Measurements from ENCODE around the gene TELO2. TPM values are rescaled to one million over a fixed set of nuclear protein-coding genes. Genes with fewer than 3 reads are reported as not detected.

The TELO2 gene
- total RNA-seq, 1 donor from 2014 or later: 87.5 TPM

DNA sequence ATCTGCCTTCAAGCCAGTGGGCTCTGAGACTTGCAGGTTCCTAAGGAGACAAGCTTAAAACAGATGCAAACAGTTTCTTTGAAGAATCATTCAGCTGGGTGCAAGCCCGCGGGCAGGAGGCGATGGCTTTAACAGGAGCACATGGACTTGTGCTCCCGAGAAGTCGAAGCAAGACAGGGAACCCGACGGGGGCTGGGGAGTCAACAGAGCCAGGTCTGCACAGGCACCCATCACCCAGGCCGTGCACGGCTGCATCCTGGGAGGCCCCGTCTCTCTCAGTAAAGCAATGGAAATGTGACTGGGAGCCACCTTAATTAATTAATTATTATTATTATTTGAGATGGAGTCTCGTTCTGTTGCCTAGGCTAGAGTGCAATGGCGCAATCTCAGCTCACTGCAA lies 4.1 kb upstream of the TELO2 start:
- Mint-ChIP-seq H3K36me3 (ENCODE audit: low read depth) (no peaks in the 10 kb centered on the region), H3K9me3 (no peaks in the 10 kb centered on the region), H3K4me3 (no peak overlapping the region), H3K27me3 (ENCODE audit: low read depth) (peaks cover 6% of the 10 kb centered on the region), H3K4me1 (peaks cover 10% of the 10 kb centered on the region), H3K27ac (ENCODE audit: unreplicated experiment) (no peak overlapping the region)
- TF ChIP-seq, protein P1, sequence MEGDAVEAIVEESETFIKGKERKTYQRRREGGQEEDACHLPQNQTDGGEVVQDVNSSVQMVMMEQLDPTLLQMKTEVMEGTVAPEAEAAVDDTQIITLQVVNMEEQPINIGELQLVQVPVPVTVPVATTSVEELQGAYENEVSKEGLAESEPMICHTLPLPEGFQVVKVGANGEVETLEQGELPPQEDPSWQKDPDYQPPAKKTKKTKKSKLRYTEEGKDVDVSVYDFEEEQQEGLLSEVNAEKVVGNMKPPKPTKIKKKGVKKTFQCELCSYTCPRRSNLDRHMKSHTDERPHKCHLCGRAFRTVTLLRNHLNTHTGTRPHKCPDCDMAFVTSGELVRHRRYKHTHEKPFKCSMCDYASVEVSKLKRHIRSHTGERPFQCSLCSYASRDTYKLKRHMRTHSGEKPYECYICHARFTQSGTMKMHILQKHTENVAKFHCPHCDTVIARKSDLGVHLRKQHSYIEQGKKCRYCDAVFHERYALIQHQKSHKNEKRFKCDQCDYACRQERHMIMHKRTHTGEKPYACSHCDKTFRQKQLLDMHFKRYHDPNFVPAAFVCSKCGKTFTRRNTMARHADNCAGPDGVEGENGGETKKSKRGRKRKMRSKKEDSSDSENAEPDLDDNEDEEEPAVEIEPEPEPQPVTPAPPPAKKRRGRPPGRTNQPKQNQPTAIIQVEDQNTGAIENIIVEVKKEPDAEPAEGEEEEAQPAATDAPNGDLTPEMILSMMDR (conservative IDR thresholded peaks at IDR 0.05): no peak
- DNase-seq (ENCODE audit: low read depth, low spot score): no peak

DNA sequence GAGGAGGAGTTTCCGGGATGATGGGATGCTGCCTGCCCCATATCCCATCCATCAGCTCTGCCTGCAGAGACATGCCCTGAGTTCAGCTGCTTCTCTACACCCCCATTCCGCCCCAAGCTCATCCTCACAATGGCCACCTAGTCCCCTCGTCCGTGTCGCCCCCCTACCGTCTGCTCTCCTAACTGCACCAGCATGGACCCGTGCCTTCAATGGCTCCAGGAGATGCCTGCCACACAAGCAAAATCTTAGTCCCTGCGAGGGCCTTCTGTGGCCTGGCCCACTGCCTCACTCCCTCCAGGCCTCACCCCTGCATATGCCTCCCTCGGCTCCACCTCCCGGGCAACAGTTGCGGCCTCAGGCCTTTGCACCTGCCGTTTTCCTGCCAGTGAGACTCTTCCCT lies 1.8 kb upstream of the TELO2 start:
- no peaks in the 10 kb centered on the region for H3K36me3 Mint-ChIP-seq (ENCODE audit: low read depth)
- H3K9me3 Mint-ChIP-seq: no peaks in the 10 kb centered on the region
- H3K27me3 Mint-ChIP-seq (ENCODE audit: low read depth): no peaks in the 10 kb centered on the region
- peaks cover 16% of the 10 kb centered on the region for H3K4me1 Mint-ChIP-seq
- H3K27ac Mint-ChIP-seq (ENCODE audit: unreplicated experiment): no peak overlapping the region
- TF ChIP-seq, protein P1 (conservative IDR thresholded peaks at IDR 0.05): no peak
- H3K4me3 Mint-ChIP-seq: peak overlapping the region; percentile 34
- no peak for DNase-seq (ENCODE audit: low read depth, low spot score)

DNA sequence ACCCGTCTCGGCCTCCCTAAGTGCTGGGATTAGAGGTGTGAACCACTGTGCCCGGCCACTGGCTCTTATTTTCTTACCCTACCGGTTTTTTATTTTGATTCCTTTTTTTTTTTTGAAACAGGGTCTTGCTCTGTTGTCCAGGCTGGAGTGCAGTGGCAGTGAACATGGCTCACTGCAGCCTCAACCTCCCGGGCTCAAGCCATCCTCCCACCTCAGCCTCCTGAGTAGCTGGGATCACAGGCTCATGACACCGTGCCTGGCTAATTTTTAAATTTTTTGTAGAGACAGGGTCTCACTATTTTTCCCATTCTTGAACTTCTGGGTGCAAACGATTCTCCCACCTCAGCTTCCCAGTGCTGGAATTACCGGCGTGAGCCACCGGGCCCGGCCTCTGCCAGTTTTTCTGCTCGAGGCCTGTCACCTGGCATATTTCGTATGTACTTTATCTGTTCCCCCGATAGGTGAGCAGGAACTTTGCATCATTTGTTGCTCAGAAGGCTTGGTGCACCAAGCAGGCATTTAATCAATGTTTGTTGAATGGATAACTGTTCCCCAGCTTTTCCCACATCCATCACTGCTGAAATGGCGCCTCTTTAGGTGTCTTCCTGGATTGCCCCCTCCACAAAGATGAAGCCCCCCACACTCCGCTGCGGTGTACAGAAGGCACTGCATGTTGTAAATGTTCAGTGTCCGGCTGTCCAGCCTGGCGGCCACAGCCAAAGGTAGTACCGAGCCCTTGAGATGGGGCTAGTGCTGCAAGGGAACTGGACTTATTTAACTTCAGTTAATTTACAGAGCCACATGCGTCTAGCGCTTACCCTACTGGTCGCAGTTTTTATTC lies 858 bp upstream of the TELO2 start:
- H3K4me3 Mint-ChIP-seq: peak overlapping the region; percentile 97
- H3K9me3 Mint-ChIP-seq: no peaks in the 10 kb centered on the region
- TF ChIP-seq, protein P1 (conservative IDR thresholded peaks at IDR 0.05): no peak
- H3K36me3 Mint-ChIP-seq (ENCODE audit: low read depth): no peaks in the 10 kb centered on the region
- peak overlapping the region; percentile 100 for H3K27ac Mint-ChIP-seq (ENCODE audit: unreplicated experiment)
- DNase-seq (ENCODE audit: low read depth, low spot score): no peak
- H3K27me3 Mint-ChIP-seq (ENCODE audit: low read depth): no peaks in the 10 kb centered on the region
- H3K4me1 Mint-ChIP-seq: peaks cover 16% of the 10 kb centered on the region

DNA sequence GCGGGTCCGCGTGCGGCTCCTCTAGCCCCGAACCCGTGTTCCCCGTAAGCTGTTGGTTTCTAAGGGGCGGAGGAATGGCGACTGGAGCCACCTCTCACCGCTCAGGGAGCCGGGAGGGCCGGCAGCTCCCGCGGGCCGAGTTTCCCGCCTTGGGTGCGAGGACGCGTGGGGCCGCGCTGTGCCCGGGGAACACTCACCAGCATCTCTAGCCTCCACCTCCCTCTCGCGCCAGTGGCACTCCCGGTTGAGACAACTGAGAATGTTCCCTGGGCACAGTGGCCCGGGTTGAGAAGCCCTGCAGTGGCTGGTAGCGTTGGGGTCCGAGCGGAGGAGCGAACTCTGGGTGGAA lies 560 bp downstream of the TELO2 start:
- peak overlapping the region; percentile 97 for H3K4me3 Mint-ChIP-seq
- peaks cover 16% of the 10 kb centered on the region for H3K4me1 Mint-ChIP-seq

DNA sequence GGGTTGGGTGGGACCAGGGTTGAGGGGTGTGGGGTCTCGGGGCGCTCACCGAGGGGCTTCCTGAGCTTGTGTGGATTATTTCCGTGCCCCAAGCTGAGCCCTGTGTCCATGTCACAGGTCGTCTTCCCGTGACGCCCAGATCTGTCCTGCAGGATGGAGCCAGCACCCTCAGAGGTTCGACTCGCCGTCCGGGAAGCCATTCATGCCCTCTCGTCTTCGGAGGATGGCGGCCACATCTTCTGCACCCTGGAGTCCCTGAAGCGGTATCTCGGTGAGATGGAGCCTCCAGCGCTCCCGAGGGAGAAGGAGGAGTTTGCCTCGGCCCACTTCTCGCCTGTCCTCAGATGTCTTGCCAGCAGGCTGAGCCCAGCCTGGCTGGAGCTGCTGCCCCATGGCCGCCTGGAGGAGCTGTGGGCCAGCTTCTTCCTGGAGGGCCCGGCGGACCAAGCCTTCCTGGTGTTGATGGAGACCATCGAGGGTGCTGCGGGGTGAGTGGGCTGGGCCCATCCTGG lies 1.0 kb downstream of the TELO2 start:
- TF ChIP-seq, protein P1 (conservative IDR thresholded peaks at IDR 0.05): peak; percentile 31
- no peaks in the 10 kb centered on the region for H3K27me3 Mint-ChIP-seq (ENCODE audit: low read depth)
- peak overlapping the region; percentile 88 for H3K27ac Mint-ChIP-seq (ENCODE audit: unreplicated experiment)
- peaks cover 16% of the 10 kb centered on the region for H3K4me1 Mint-ChIP-seq
- peak overlapping the region; percentile 97 for H3K4me3 Mint-ChIP-seq
- DNase-seq (ENCODE audit: low read depth, low spot score): no peak
- H3K36me3 Mint-ChIP-seq (ENCODE audit: low read depth): no peaks in the 10 kb centered on the region
- no peaks in the 10 kb centered on the region for H3K9me3 Mint-ChIP-seq

More for the DNA sequence above, 560 bp downstream of the TELO2 start:
- no peaks in the 10 kb centered on the region for H3K36me3 Mint-ChIP-seq (ENCODE audit: low read depth)
- H3K27ac Mint-ChIP-seq (ENCODE audit: unreplicated experiment): peak overlapping the region; percentile 88
- H3K9me3 Mint-ChIP-seq: no peaks in the 10 kb centered on the region
- H3K27me3 Mint-ChIP-seq (ENCODE audit: low read depth): no peaks in the 10 kb centered on the region
- no peak for DNase-seq (ENCODE audit: low read depth, low spot score)
- TF ChIP-seq, protein P1 (conservative IDR thresholded peaks at IDR 0.05): no peak
